A673 (cell line): ENCODE results near the gene SGSM2.

Source experiments
- EZH2 ChIP-seq: fragments of 200-600 bp; sonication (generic); IDR thresholded peaks from 2 replicates; pipeline ENCODE4 v1.6.1; 2017; ENCODE audit warnings: borderline replicate concordance, low read depth, mild to moderate bottlenecking, mixed read lengths, antibody characterized with exemption, low read length; ENCODE audit not compliant: poor library complexity, severe bottlenecking
- TF ChIP-seq, protein P1 (sequence below): fragments of 300-800, 200-600 bp; sonication (generic); conservative IDR thresholded peaks from 2 replicates; pipeline ENCODE4 v1.5.1; 2017; ENCODE audit warnings: low read depth, mild to moderate bottlenecking, antibody characterized with exemption, low read length, moderate library complexity, mixed read lengths

DNA sequence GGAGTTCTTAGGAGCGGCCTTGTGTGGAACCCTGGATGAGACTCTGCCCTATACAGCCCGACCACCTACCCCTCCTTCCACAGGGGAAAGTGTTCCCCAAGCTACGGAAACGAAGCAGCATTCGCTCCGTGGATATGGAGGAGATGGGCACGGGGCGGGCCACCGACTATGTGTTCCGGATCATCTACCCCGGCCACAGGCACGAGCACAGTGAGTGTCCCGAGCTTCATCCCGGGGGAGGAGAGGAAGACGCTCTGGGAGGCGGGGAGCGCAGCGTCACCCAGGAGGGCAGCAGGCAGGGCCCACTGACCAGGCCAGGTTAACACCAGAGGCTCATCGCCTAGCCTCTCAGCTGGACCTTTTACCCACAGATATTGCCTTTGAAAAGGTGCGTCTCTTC, 27.8 kb downstream of the SGSM2 start:
- TF ChIP-seq, protein P1, sequence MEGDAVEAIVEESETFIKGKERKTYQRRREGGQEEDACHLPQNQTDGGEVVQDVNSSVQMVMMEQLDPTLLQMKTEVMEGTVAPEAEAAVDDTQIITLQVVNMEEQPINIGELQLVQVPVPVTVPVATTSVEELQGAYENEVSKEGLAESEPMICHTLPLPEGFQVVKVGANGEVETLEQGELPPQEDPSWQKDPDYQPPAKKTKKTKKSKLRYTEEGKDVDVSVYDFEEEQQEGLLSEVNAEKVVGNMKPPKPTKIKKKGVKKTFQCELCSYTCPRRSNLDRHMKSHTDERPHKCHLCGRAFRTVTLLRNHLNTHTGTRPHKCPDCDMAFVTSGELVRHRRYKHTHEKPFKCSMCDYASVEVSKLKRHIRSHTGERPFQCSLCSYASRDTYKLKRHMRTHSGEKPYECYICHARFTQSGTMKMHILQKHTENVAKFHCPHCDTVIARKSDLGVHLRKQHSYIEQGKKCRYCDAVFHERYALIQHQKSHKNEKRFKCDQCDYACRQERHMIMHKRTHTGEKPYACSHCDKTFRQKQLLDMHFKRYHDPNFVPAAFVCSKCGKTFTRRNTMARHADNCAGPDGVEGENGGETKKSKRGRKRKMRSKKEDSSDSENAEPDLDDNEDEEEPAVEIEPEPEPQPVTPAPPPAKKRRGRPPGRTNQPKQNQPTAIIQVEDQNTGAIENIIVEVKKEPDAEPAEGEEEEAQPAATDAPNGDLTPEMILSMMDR: no peak
- no peak for TF ChIP-seq EZH2
